Measurements from ENCODE around the gene TMEM92.

TMEM92 gene

GRCh38 chr17:50326831-50327364 lies 52.6 kb downstream of the TMEM92 start:
- no peak for DNase-seq (ENCODE audit: low read depth in 4 of 4, low spot score in 1 of 4)

GRCh38 chr17:50328363-50329325 lies 54.4 kb downstream of the TMEM92 start:
- no peak for DNase-seq (ENCODE audit: low read depth in 4 of 4, low spot score in 1 of 4)

- DNase-seq (ENCODE audit: low read depth in 4 of 4, low spot score in 1 of 4): no peak
These were observed 55.5 kb downstream of the TMEM92 start for GRCh38 chr17:50329716-50330115.

- no peak for DNase-seq (ENCODE audit: low read depth in 4 of 4, low spot score in 1 of 4)
These were observed 56.0 kb downstream of the TMEM92 start for GRCh38 chr17:50330151-50330775.

Measured in stimulated activated CD4-positive, alpha-beta T cell treated with anti-CD3 and anti-CD28 coated beads, Interleukin-1b, Interleukin-23, amount 100 ng/mL, for 24 hours (primary cell).